Measurements from ENCODE around the gene OLFM1. TPM values are rescaled to one million over a fixed set of nuclear protein-coding genes. Genes with fewer than 3 reads are reported as not detected.

The OLFM1 gene
- total and polyA plus RNA-seq, 9 of the 15 experiments (the other 6 are each of a cell fraction or from before 2014, with no cell fraction given): not detected

- peaks cover 5 to 17% of the 10 kb centered on the region in 2 experiments; a peak in 2 of 5 replicates for H3K27me3 ChIP-seq (ENCODE audit: control insufficient read depth in 2 of 2, insufficient read depth in 2 of 2, low read length in 2 of 2)
- intact Hi-C loops (cut with micrococcal nuclease) (no loop called here), in situ Hi-C loops (cut with MboI) (no loop called here)
- no peak overlapping the region for H3K27ac ChIP-seq (ENCODE audit: extremely low read depth, low read depth, low read length)
- H3K79me2 ChIP-seq (ENCODE audit: control insufficient read depth, insufficient read depth, low read length): no peaks in the 10 kb centered on the region
- DNase-seq (ENCODE audit: extremely low read depth in 1 of 4, low spot score in 3 of 4): no peak
- ATAC-seq: no peak
- no peaks in the 10 kb centered on the region for H3K9me3 ChIP-seq (replicated peaks; ENCODE audit: control insufficient read depth, insufficient read depth, low read depth, low read length)
- no peak for FAIRE-seq
- no peak overlapping the region for H3K4me2 ChIP-seq (ENCODE audit: insufficient read depth, low read length)
- TF ChIP-seq ZNF239 (CRISPR knock-in tag; IDR thresholded peaks at IDR 0.05): no peak
- TF ChIP-seq ZNF561 (CRISPR knock-in tag; conservative IDR thresholded peaks at IDR 0.05): no peak
- no peak for TF ChIP-seq BRCA1 (IDR thresholded peaks at IDR 0.05)
- no peak for TF ChIP-seq BRCA1 (CRISPR knock-in tag; IDR thresholded peaks at IDR 0.05)
- TF ChIP-seq XRCC5 (IDR thresholded peaks at IDR 0.05; ENCODE audit: low read depth, low read length): no peak
- TF ChIP-seq MEIS2 (IDR thresholded peaks at IDR 0.05; ENCODE audit: partially characterized antibody): no peak
- TF ChIP-seq EP400 (IDR thresholded peaks at IDR 0.05): no peak
- no peak for TF ChIP-seq MTF1 (CRISPR knock-in tag; IDR thresholded peaks at IDR 0.05; ENCODE audit: borderline replicate concordance)
- TF ChIP-seq NFRKB (IDR thresholded peaks at IDR 0.05; ENCODE audit: low read depth): no peak
- no peak for TF ChIP-seq ZNF174 (CRISPR knock-in tag; IDR thresholded peaks at IDR 0.05)
- no peak for TF ChIP-seq FOXJ2 (tag; IDR thresholded peaks at IDR 0.05)
- 1% methylated on average over 9 of the region's 9 CpGs for WGBS (ENCODE audit: insufficient coverage, low coverage, missing lambda C conversion rate)
- H3K36me3 ChIP-seq (ENCODE audit: control insufficient read depth, insufficient read depth, low read length): no peaks in the 10 kb centered on the region
- H3K9ac ChIP-seq (ENCODE audit: insufficient read depth in 1 of 2, low read depth in 2 of 2, low read length in 2 of 2): no peak overlapping the region
- 0 out of 2 replicates have a peak, but pooled peaks cover 6% of the 10 kb centered on the region for H4K20me1 ChIP-seq (replicated peaks; ENCODE audit: control insufficient read depth, insufficient read depth, low read length)
- CTCF ChIA-PET (ENCODE audit: low intra/inter-chr PET ratio): no interaction called here
- no peaks in the 10 kb centered on the region for H3K9me1 ChIP-seq (ENCODE audit: control insufficient read depth, insufficient read depth, low read length)
- H3K4me1 ChIP-seq (replicated peaks in 1 of 2; ENCODE audit: control insufficient read depth in 2 of 2, insufficient read depth in 2 of 2, low read length in 2 of 2): no peaks in the 10 kb centered on the region
- no peak overlapping the region for H2AFZ ChIP-seq (ENCODE audit: low read depth, low read length)
- POLR2A ChIA-PET: interaction anchor here (1.2 kb wide), 1 partner anchor 43 kb away, joined by 3 read pairs; no protein-coding TSS in a partner anchor
- BruUV-seq (replicated peaks): no TSS peak
- no peak overlapping the region for H3K4me3 ChIP-seq
These were observed 47.4 kb upstream of the OLFM1 start for GRCh38 chr9:135039916-135040645.

Data from K562 (cell line).